Karpas-422 (cell line): ENCODE data around the gene PKNOX2. TPM values are rescaled to one million over a fixed set of nuclear protein-coding genes. Genes with fewer than 3 reads are reported as not detected.

ENCODE experiments used
- DNase-seq: peaks from one replicate; pipeline ENCODE4 v3.0.0-alpha.2; 2015
- H2AFZ ChIP-seq: fragments of 200-600 bp; sonication (generic); 2 replicates; pipeline ENCODE4 v1.6.1; 2014; ENCODE audit warnings: antibody characterized with exemption, low read length, mixed read lengths
- H3K27ac ChIP-seq: fragments of 200-600 bp; sonication (generic); 2 replicates; pipeline ENCODE4 v1.5.1; 2014; ENCODE audit warnings: mild to moderate bottlenecking, low read length, moderate library complexity
- H3K27me3 ChIP-seq: fragments of 200-600 bp; sonication (generic); 2 replicates; pipeline ENCODE4 v1.6.1; 2014; ENCODE audit warnings: low read length, mixed read lengths
- H3K36me3 ChIP-seq: fragments of 200-600 bp; sonication (generic); 2 replicates; pipeline ENCODE4 v1.6.1; 2014; ENCODE audit warnings: low read length, mixed read lengths; ENCODE audit not compliant: insufficient read depth
- H3K4me1 ChIP-seq: fragments of 200-600 bp; sonication (generic); 2 replicates; pipeline ENCODE4 v1.6.1; 2014; ENCODE audit warnings: mild to moderate bottlenecking, low read length, mixed read lengths
- H3K4me2 ChIP-seq: fragments of 200-600 bp; sonication (generic); 2 replicates; pipeline ENCODE4 v1.6.1; 2014; ENCODE audit warnings: low read length, low read depth, mild to moderate bottlenecking; ENCODE audit not compliant: poor library complexity, severe bottlenecking
- H3K4me3 ChIP-seq: fragments of 200-600 bp; sonication (generic); 2 replicates; pipeline ENCODE4 v1.5.1; 2014; ENCODE audit warnings: mild to moderate bottlenecking, antibody characterized with exemption, low read length, mixed read lengths
- H3K79me2 ChIP-seq: fragments of 200-600 bp; sonication (generic); 2 replicates; pipeline ENCODE4 v1.6.1; 2014; ENCODE audit warnings: mild to moderate bottlenecking, low read length, mixed read lengths
- H3K9ac ChIP-seq: fragments of 200-600 bp; sonication (generic); 2 replicates; pipeline ENCODE4 v1.6.0; 2014; ENCODE audit warnings: low read length
- H3K9me2 ChIP-seq: fragments of 200-600 bp; sonication (generic), shearing (Covaris generic); replicated peaks from 2 replicates; pipeline ENCODE4 v1.6.0; 2014; ENCODE audit warnings: mild to moderate bottlenecking, low read length, moderate library complexity; ENCODE audit not compliant: insufficient read depth
- H3K9me3 ChIP-seq: fragments of 300-700, 200-600 bp; sonication (generic); 2 replicates; pipeline ENCODE4 v1.6.1; 2014; ENCODE audit warnings: low read length, mixed read lengths
- H4K20me1 ChIP-seq: fragments of 200-600 bp; sonication (generic); 2 replicates; pipeline ENCODE4 v1.6.1; 2014; ENCODE audit warnings: mild to moderate bottlenecking, antibody characterized with exemption, low read length, low read depth; ENCODE audit not compliant: insufficient read depth
- total RNA-seq: library from RNA; depleted of rRNA; stranded (reverse); fragments of >200 nt; shearing (Covaris generic); gene quantifications from 2 replicates; pipeline ENCODE4 v1.2.3, GENCODE V29; 2014; ENCODE audit warnings: low replicate concordance

The PKNOX2 gene
- total RNA-seq, 1 experiment from 2014 or later, result 1.5 TPM

GRCh38 chr11:125422681-125423080 lies 258.1 kb downstream of the PKNOX2 start:
- Histone ChIP-seq H3K4me2 (no peak overlapping the region), H4K20me1 (no peaks in the 10 kb centered on the region), H3K27me3 (no peaks in the 10 kb centered on the region), H3K79me2 (no peaks in the 10 kb centered on the region), H3K36me3 (no peaks in the 10 kb centered on the region), H3K4me1 (no peaks in the 10 kb centered on the region), H3K9me2 (no peaks in the 10 kb centered on the region), H3K4me3 (no peak overlapping the region), H3K27ac (no peak overlapping the region), H3K9me3 (no peaks in the 10 kb centered on the region), H3K9ac (no peak overlapping the region), H2AFZ (no peak overlapping the region)
- DNase-seq, result no peak

- Histone ChIP-seq H3K9me2 (no peaks in the 10 kb centered on the region), H3K27me3 (no peaks in the 10 kb centered on the region), H4K20me1 (no peaks in the 10 kb centered on the region), H2AFZ (no peak overlapping the region), H3K9me3 (no peaks in the 10 kb centered on the region), H3K4me1 (no peaks in the 10 kb centered on the region), H3K27ac (no peak overlapping the region), H3K4me2 (no peak overlapping the region), H3K79me2 (no peaks in the 10 kb centered on the region), H3K36me3 (no peaks in the 10 kb centered on the region), H3K9ac (no peak overlapping the region), H3K4me3 (no peak overlapping the region)
- peak; percentile 53 for DNase-seq
Observed at GRCh38 chr11:125423247-125423849, 258.8 kb downstream of the PKNOX2 start.

- H3K4me3 ChIP-seq, result no peak overlapping the region
- no peak overlapping the region for H3K9ac ChIP-seq
- no peak for DNase-seq
- no peaks in the 10 kb centered on the region for H3K27me3 ChIP-seq
- no peak overlapping the region for H3K27ac ChIP-seq
- H2AFZ ChIP-seq, result no peak overlapping the region
- no peaks in the 10 kb centered on the region for H3K79me2 ChIP-seq
- H3K4me1 ChIP-seq, result no peaks in the 10 kb centered on the region
- no peaks in the 10 kb centered on the region for H3K36me3 ChIP-seq
- no peaks in the 10 kb centered on the region for H3K9me2 ChIP-seq
- H3K9me3 ChIP-seq, result no peaks in the 10 kb centered on the region
- no peak overlapping the region for H3K4me2 ChIP-seq
- no peaks in the 10 kb centered on the region for H4K20me1 ChIP-seq
Observed at GRCh38 chr11:125425601-125426000, 261.1 kb downstream of the PKNOX2 start.

- H3K9me3 ChIP-seq, result no peaks in the 10 kb centered on the region
- DNase-seq, result no peak
- no peak overlapping the region for H3K4me2 ChIP-seq
- no peak overlapping the region for H3K27ac ChIP-seq
- no peak overlapping the region for H2AFZ ChIP-seq
- no peak overlapping the region for H3K9ac ChIP-seq
- H3K27me3 ChIP-seq, result no peaks in the 10 kb centered on the region
- no peak overlapping the region for H3K4me3 ChIP-seq
- no peaks in the 10 kb centered on the region for H3K9me2 ChIP-seq
- H3K4me1 ChIP-seq, result no peaks in the 10 kb centered on the region
- no peaks in the 10 kb centered on the region for H3K36me3 ChIP-seq
- no peaks in the 10 kb centered on the region for H4K20me1 ChIP-seq
- no peaks in the 10 kb centered on the region for H3K79me2 ChIP-seq
Observed at GRCh38 chr11:125426818-125427528, 262.4 kb downstream of the PKNOX2 start.

- Histone ChIP-seq H3K79me2 (no peaks in the 10 kb centered on the region), H3K9ac (no peak overlapping the region), H3K27ac (no peak overlapping the region), H3K9me2 (no peaks in the 10 kb centered on the region), H3K4me2 (no peak overlapping the region), H2AFZ (no peak overlapping the region), H3K9me3 (no peaks in the 10 kb centered on the region), H4K20me1 (no peaks in the 10 kb centered on the region), H3K4me1 (peaks cover 1% of the 10 kb centered on the region; the same call in 1 of the 2 replicates), H3K27me3 (no peaks in the 10 kb centered on the region), H3K4me3 (no peak overlapping the region), H3K36me3 (no peaks in the 10 kb centered on the region)
- peak; percentile 65 for DNase-seq
Observed at GRCh38 chr11:125428486-125429173, 264.1 kb downstream of the PKNOX2 start.

GRCh38 chr11:125429174-125429707 lies 264.7 kb downstream of the PKNOX2 start:
- Histone ChIP-seq H3K9ac (no peak overlapping the region), H3K4me1 (peaks cover 3% of the 10 kb centered on the region; the same call in 1 of the 2 replicates), H3K27me3 (no peaks in the 10 kb centered on the region), H3K27ac (no peak overlapping the region), H2AFZ (no peak overlapping the region), H3K9me2 (no peaks in the 10 kb centered on the region), H3K4me2 (no peak overlapping the region), H3K9me3 (no peaks in the 10 kb centered on the region), H3K79me2 (no peaks in the 10 kb centered on the region), H3K36me3 (no peaks in the 10 kb centered on the region), H4K20me1 (no peaks in the 10 kb centered on the region), H3K4me3 (no peak overlapping the region)
- peak; percentile 84 for DNase-seq

GRCh38 chr11:125429807-125430678 lies 265.5 kb downstream of the PKNOX2 start:
- Histone ChIP-seq H3K79me2 (no peaks in the 10 kb centered on the region), H3K27me3 (no peaks in the 10 kb centered on the region), H3K9me2 (no peaks in the 10 kb centered on the region), H3K4me3 (no peak overlapping the region), H4K20me1 (no peaks in the 10 kb centered on the region), H3K4me2 (no peak overlapping the region), H3K9ac (no peak overlapping the region), H3K27ac (no peak overlapping the region), H3K4me1 (peaks cover 3% of the 10 kb centered on the region; the same call in 1 of the 2 replicates), H3K9me3 (no peaks in the 10 kb centered on the region), H2AFZ (no peak overlapping the region), H3K36me3 (no peaks in the 10 kb centered on the region)
- DNase-seq, result no peak
